Activated CD4-positive, alpha-beta memory T cell treated with anti-CD3 and anti-CD28 coated beads, Interleukin-2, amount 10 ng/mL, durations not matched to agents 7 days and 5 days (primary cell): Measurements from ENCODE around the gene TROAP. TPM values are rescaled to one million over a fixed set of nuclear protein-coding genes. Genes with fewer than 3 reads are reported as not detected.

Source experiments
- CTCF ChIA-PET: fragments of 350-600 bp; sonication (Branson Sonifier 250); formaldehyde crosslinking; loops from one replicate; lab custom pipeline; 2021; ENCODE audit warnings: antibody characterized with exemption, inconsistent platforms; lab: Charles Lee
- POLR2A ChIA-PET: fragments of 350-600 bp; sonication (Branson Sonifier 250); formaldehyde crosslinking; loops from one replicate; lab custom pipeline; 2021; ENCODE audit warnings: antibody characterized with exemption; lab: Charles Lee
- DNase-seq: peaks from one replicate; pipeline ENCODE4 v3.0.0-alpha.2; 2020
- H3K27ac Mint-ChIP-seq: one replicate; pipeline ENCODE4 v1.8.0; 2021; ENCODE audit warnings: mild to moderate bottlenecking, mixed read lengths
- H3K27me3 Mint-ChIP-seq: one replicate; pipeline ENCODE4 v1.8.0; 2021; ENCODE audit warnings: mixed read lengths
- H3K36me3 Mint-ChIP-seq: one replicate; pipeline ENCODE4 v1.8.0; 2021; ENCODE audit warnings: low read depth, mixed read lengths
- H3K4me1 Mint-ChIP-seq: one replicate; pipeline ENCODE4 v1.8.0; 2021; ENCODE audit warnings: mixed read lengths
- H3K4me3 Mint-ChIP-seq: one replicate; pipeline ENCODE4 v1.8.0; 2021; ENCODE audit warnings: mild to moderate bottlenecking, mixed read lengths
- H3K9me3 Mint-ChIP-seq: one replicate; pipeline ENCODE4 v1.8.0; 2021; ENCODE audit warnings: mixed read lengths
- total RNA-seq, 2 experiments: library from RNA; stranded (reverse); gene quantifications; one replicate each; pipeline ENCODE4 v1.2.3, GENCODE V29; 2021

The TROAP gene
- total RNA-seq, 2 experiments from 2014 or later = 75.1 to 79.5 TPM

GRCh38 chr12:49348781-49349180 lies 25.7 kb downstream of the TROAP start:
- POLR2A ChIA-PET = interaction anchor here (0.6 to 2.0 kb wide), 3 partner anchors 18 to 162 kb away, joined by 3 to 4 read pairs (median 3); partner anchors contain the start of gene SPATS2
- Mint-ChIP-seq H3K4me1 (peaks cover 22% of the 10 kb centered on the region), H3K4me3 (no peak overlapping the region), H3K27me3 (peaks cover 68% of the 10 kb centered on the region), H3K27ac (no peak overlapping the region), H3K9me3 (no peaks in the 10 kb centered on the region), H3K36me3 (no peaks in the 10 kb centered on the region)
- no peak for DNase-seq
- CTCF ChIA-PET = interaction anchor here (0.5 to 9.4 kb wide), 8 partner anchors 9 to 262 kb away, joined by 3 to 161 read pairs (median 10); partner anchors contain the start of gene PRPH

- ChIA-PET CTCF (interaction anchor here (0.5 to 9.4 kb wide), 6 partner anchors 8 to 262 kb away, joined by 3 to 161 read pairs (median 16); partner anchors contain the start of gene PRPH), POLR2A (interaction anchor here (0.6 to 2.0 kb wide), 3 partner anchors 17 to 161 kb away, joined by 3 to 4 read pairs (median 3); partner anchors contain the start of gene SPATS2)
- Mint-ChIP-seq H3K9me3 (no peaks in the 10 kb centered on the region), H3K4me1 (peaks cover 22% of the 10 kb centered on the region), H3K27me3 (peaks cover 63% of the 10 kb centered on the region), H3K36me3 (no peaks in the 10 kb centered on the region), H3K4me3 (no peak overlapping the region), H3K27ac (no peak overlapping the region)
- DNase-seq = no peak
Measured at GRCh38 chr12:49349266-49349665, 26.2 kb downstream of the TROAP start.

DNA sequence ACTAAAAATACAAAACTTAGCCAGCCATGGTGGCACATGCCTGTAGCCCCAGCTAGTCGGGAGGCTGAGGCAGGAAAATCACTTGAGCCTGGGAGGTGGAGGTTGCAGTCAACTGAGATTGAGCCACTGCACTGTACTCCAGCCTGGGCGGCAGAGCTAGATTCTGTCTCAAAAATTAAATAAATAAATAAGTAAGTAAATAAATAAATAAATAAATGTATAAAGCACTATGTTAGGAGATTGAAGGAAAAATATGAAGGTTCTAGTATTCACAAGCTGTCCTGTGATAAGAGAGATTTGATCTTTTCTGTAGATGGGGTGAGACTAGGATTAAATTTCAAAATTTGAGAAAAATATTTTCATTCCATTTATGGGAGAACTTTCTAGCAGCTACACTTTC lies 29.3 kb downstream of the TROAP start:
- Mint-ChIP-seq H3K27me3 (peaks cover 54% of the 10 kb centered on the region), H3K4me3 (no peak overlapping the region), H3K4me1 (peaks cover 4% of the 10 kb centered on the region), H3K9me3 (no peaks in the 10 kb centered on the region), H3K27ac (no peak overlapping the region), H3K36me3 (no peaks in the 10 kb centered on the region)
- CTCF ChIA-PET = interaction anchor here (0.6 to 9.4 kb wide), 7 partner anchors 10 to 162 kb away, joined by 5 to 161 read pairs (median 10); partner anchors contain the start of genes PRPH and SPATS2
- DNase-seq = no peak
- POLR2A ChIA-PET = interaction anchor here (1.0 to 1.4 kb wide), 3 partner anchors 12 to 88 kb away, joined by 3 to 8 read pairs (median 6); partner anchors contain the start of genes SPATS2 and TUBA1C

DNA sequence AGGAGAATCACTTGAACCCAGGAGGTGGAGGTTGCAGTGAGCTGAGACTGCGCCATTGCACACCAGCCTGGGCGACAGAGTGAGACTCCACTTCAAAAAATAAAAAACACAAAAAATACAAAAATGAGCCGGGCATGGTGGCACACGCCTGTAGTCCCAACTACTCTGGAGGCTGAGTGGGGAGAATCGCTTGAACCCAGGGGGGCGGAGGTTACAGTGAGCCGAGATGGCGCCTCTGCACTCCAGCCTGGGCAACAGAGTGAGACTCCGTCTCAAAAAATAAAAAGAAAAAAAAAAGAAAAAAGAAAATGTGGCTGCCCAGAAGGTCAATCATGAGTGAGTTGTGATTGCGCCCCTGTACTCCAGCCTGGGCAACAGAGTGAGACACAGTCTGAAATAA lies 32.9 kb downstream of the TROAP start:
- DNase-seq = no peak
- Mint-ChIP-seq H3K4me1 (peaks cover 3% of the 10 kb centered on the region), H3K9me3 (no peaks in the 10 kb centered on the region), H3K36me3 (no peaks in the 10 kb centered on the region), H3K27me3 (peaks cover 45% of the 10 kb centered on the region), H3K4me3 (no peak overlapping the region), H3K27ac (no peak overlapping the region)
- CTCF ChIA-PET = interaction anchor here (1.2 to 4.5 kb wide), 5 partner anchors 8 to 163 kb away, joined by 3 to 237 read pairs (median 65); partner anchors contain the start of genes DNAJC22 and SPATS2
- POLR2A ChIA-PET = no interaction called here

GRCh38 chr12:49357103-49357678 lies 34.1 kb downstream of the TROAP start:
- Mint-ChIP-seq H3K36me3 (no peaks in the 10 kb centered on the region), H3K27me3 (peaks cover 43% of the 10 kb centered on the region), H3K9me3 (no peaks in the 10 kb centered on the region), H3K4me1 (peaks cover 3% of the 10 kb centered on the region), H3K27ac (no peak overlapping the region), H3K4me3 (no peak overlapping the region)
- ChIA-PET CTCF (interaction anchor here (0.5 to 4.5 kb wide), 29 partner anchors 9 to 485 kb away, joined by 3 to 237 read pairs (median 8); partner anchors contain the start of genes C1QL4, DNAJC22, PRPH and SPATS2), POLR2A (interaction anchor here (2.3 to 3.0 kb wide), 2 partner anchors 10 to 227 kb away, joined by 8 to 29 read pairs; partner anchors contain the start of genes SPATS2 and TUBA1B)
- no peak for DNase-seq

DNA sequence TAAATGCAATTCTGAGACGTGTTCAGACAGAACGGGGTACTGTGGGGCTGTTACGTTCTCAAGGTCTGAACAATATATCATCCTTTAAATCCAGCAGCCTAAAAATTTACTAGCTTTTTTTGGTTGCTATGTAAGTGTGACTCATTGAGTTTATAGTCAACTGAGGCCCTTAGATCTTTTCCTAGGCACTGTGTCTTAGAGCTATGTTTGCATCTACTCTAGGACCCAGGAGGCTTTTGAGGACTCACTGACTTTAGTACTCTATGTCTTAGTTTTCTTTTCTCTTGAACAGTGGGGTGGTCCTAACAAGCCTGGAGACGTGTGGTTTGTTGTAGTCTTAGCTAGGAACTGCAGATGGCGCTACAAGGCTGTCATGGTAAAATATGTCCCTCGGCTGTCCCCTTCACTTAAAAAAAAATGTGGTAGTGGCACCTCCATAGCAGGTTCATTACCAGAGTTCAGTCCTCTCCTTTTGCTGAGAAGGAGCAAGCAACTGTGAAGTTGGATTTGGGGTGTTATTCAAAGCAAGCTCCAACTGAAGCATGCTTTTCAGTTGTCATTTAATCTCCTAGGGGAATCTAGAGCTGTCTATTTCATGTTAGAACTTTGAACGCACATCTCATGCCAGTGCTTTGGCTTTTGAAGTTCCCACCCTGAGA lies 35.6 kb downstream of the TROAP start:
- Mint-ChIP-seq H3K36me3 (no peaks in the 10 kb centered on the region), H3K4me3 (no peak overlapping the region), H3K27ac (no peak overlapping the region), H3K9me3 (no peaks in the 10 kb centered on the region), H3K4me1 (peaks cover 3% of the 10 kb centered on the region), H3K27me3 (peaks cover 35% of the 10 kb centered on the region)
- peak; percentile 60 for DNase-seq
- CTCF ChIA-PET = interaction anchor here (0.6 to 4.5 kb wide), 62 partner anchors 10 to 353 kb away, joined by 3 to 237 read pairs (median 4); partner anchors contain the start of genes C1QL4, DNAJC22, KCNH3 and PRPH
- POLR2A ChIA-PET = interaction anchor here (0.9 to 3.0 kb wide), 8 partner anchors 8 to 278 kb away, joined by 3 to 29 read pairs (median 6); partner anchors contain the start of genes SPATS2 and TUBA1B

- Mint-ChIP-seq H3K27me3 (peaks cover 32% of the 10 kb centered on the region), H3K36me3 (no peaks in the 10 kb centered on the region), H3K9me3 (no peaks in the 10 kb centered on the region), H3K27ac (no peak overlapping the region), H3K4me1 (peaks cover 3% of the 10 kb centered on the region), H3K4me3 (no peak overlapping the region)
- no peak for DNase-seq
- ChIA-PET POLR2A (no interaction called here), CTCF (interaction anchor here (1.4 to 4.5 kb wide), 16 partner anchors 9 to 226 kb away, joined by 3 to 237 read pairs (median 15); partner anchors contain the start of genes DNAJC22, KCNH3 and SPATS2)
Measured at GRCh38 chr12:49359671-49360070, 36.6 kb downstream of the TROAP start.

- H3K27ac Mint-ChIP-seq = no peak overlapping the region
- ChIA-PET POLR2A (no interaction called here), CTCF (interaction anchor here (0.7 to 2.0 kb wide), 6 partner anchors 11 to 218 kb away, joined by 3 to 7 read pairs (median 4); no protein-coding TSS in a partner anchor)
- DNase-seq = no peak
- peaks cover 8% of the 10 kb centered on the region for H3K4me1 Mint-ChIP-seq
- H3K4me3 Mint-ChIP-seq = no peak overlapping the region
- H3K36me3 Mint-ChIP-seq = peaks cover 2% of the 10 kb centered on the region
- no peaks in the 10 kb centered on the region for H3K9me3 Mint-ChIP-seq
- H3K27me3 Mint-ChIP-seq = peaks cover 22% of the 10 kb centered on the region
Measured at GRCh38 chr12:49362077-49362476, 39.0 kb downstream of the TROAP start.

- Mint-ChIP-seq H3K4me1 (peaks cover 23% of the 10 kb centered on the region), H3K36me3 (peaks cover 2% of the 10 kb centered on the region), H3K27ac (no peak overlapping the region), H3K27me3 (peaks cover 10% of the 10 kb centered on the region), H3K9me3 (no peaks in the 10 kb centered on the region), H3K4me3 (no peak overlapping the region)
- POLR2A ChIA-PET = interaction anchor here (1.2 to 2.9 kb wide), 6 partner anchors 12 to 176 kb away, joined by 3 to 44 read pairs (median 18); partner anchors contain the start of genes DNAJC22, TROAP, TUBA1A and TUBA1C
- CTCF ChIA-PET = interaction anchor here (2.8 kb wide), 1 partner anchor 18 kb away, joined by 27 read pairs; the partner anchor contains the start of gene DNAJC22
- no peak for DNase-seq
Measured at GRCh38 chr12:49364989-49365388, 41.9 kb downstream of the TROAP start.

DNA sequence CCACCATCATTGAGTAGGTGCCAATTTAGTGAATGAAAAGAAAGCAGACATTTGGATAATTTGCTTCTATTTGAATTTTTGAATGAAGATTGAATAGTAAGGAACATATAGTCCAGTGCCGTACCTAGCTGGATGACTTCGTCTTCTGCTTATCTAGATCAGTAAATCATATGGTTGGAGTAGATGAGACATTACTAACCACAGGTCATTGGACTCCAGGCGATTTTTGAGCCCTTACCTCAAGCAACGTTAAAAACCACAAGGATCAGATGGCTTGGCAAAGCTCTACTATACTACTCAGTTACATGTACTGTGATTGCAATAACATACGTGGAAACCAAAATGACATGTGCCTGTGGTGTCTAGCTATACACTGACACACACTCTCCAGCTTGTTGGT lies 42.5 kb downstream of the TROAP start:
- Mint-ChIP-seq H3K27ac (no peak overlapping the region), H3K4me3 (peak overlapping the region; percentile 96), H3K4me1 (peaks cover 28% of the 10 kb centered on the region)

GRCh38 chr12:49366096-49366651 lies 43.1 kb downstream of the TROAP start:
- peak overlapping the region; percentile 93 for H3K27ac Mint-ChIP-seq
- H3K9me3 Mint-ChIP-seq = no peaks in the 10 kb centered on the region
- DNase-seq = no peak
- H3K4me1 Mint-ChIP-seq = peaks cover 31% of the 10 kb centered on the region
- H3K27me3 Mint-ChIP-seq = peaks cover 6% of the 10 kb centered on the region
- ChIA-PET POLR2A (interaction anchor here (0.7 to 2.9 kb wide), 37 partner anchors 8 to 454 kb away, joined by 3 to 44 read pairs (median 5); partner anchors contain the start of genes DNAJC22, KCNH3, MCRS1 and PRPF40B), CTCF (interaction anchor here (0.7 to 6.2 kb wide), 22 partner anchors 9 to 1595 kb away, joined by 3 to 74 read pairs (median 7); partner anchors contain the start of genes DNAJC22, KCNH3, TMBIM6 and TROAP)
- peak overlapping the region; percentile 96 for H3K4me3 Mint-ChIP-seq
- H3K36me3 Mint-ChIP-seq = peaks cover 4% of the 10 kb centered on the region

More for the DNA sequence above, 42.5 kb downstream of the TROAP start:
- ChIA-PET POLR2A (interaction anchor here (1.1 to 2.9 kb wide), 13 partner anchors 8 to 296 kb away, joined by 3 to 44 read pairs (median 12); partner anchors contain the start of genes DNAJC22, KCNH3, MCRS1 and PRPF40B), CTCF (interaction anchor here (2.4 to 6.2 kb wide), 4 partner anchors 8 to 149 kb away, joined by 12 to 74 read pairs (median 22); partner anchors contain the start of gene DNAJC22)
- Mint-ChIP-seq H3K36me3 (peaks cover 2% of the 10 kb centered on the region), H3K9me3 (no peaks in the 10 kb centered on the region), H3K27me3 (peaks cover 10% of the 10 kb centered on the region)
- DNase-seq = no peak
